Nephron progenitor cell (in vitro differentiated cells): ENCODE measurements around the gene CNTF.

Source experiments
- DNase-seq: peaks from one replicate; pipeline ENCODE4 v3.0.0; 2021
- H3K27ac Mint-ChIP-seq: 2 replicates; pipeline ENCODE4 v1.8.0; 2021; ENCODE audit warnings: mild to moderate bottlenecking, moderate library complexity, mixed read lengths
- H3K27me3 Mint-ChIP-seq: 2 replicates; pipeline ENCODE4 v1.8.0; 2021; ENCODE audit warnings: mild to moderate bottlenecking, low read depth, mixed read lengths; ENCODE audit not compliant: poor library complexity
- H3K36me3 Mint-ChIP-seq: 2 replicates; pipeline ENCODE4 v1.8.0; 2021; ENCODE audit warnings: low read depth, mixed read lengths
- H3K4me1 Mint-ChIP-seq: 2 replicates; pipeline ENCODE4 v1.8.0; 2021; ENCODE audit warnings: mixed read lengths
- H3K4me3 Mint-ChIP-seq: 2 replicates; pipeline ENCODE4 v1.8.0; 2021; ENCODE audit warnings: mild to moderate bottlenecking, moderate library complexity, mixed read lengths
- H3K9me3 Mint-ChIP-seq: 2 replicates; pipeline ENCODE4 v1.8.0; 2021; ENCODE audit warnings: mild to moderate bottlenecking, moderate library complexity, mixed read lengths
- TF ChIP-seq, protein P1 (sequence below): fragments of 200-600 bp; sonication (generic); IDR thresholded peaks from 2 replicates; pipeline ENCODE4 v1.5.0; 2021; ENCODE audit warnings: antibody characterized with exemption

The CNTF gene

DNA sequence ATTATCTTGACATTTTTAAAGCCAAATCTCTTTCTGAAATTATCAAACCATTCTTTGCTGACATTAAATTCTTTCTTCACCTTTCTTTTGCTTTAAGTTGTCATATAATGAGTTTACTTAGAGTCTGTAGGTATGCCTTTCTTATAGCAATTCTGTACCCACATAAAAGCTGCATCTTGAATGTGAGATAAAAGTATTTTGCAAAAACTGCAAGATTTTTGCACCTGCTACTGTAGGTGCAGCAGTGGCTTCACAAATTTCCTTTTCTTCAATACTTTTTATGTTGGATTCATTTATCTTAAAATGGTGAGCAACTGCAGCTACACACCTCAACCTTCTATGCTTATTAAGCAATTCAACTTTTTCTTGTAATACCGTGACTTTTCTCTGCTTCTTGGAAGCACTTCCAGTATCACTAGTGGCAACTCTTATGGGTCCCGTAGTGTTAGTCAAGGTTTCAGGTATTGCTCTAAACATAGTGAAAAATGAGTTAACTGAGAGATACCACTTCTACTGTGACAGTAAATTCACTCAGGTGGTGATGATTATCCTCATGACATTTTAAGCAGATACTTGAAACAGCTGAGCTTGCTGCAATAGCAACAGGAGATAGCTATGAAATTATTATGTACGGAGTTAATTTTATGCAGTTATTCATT, 24.9 kb upstream of the CNTF start:
- Mint-ChIP-seq H3K27ac (peak overlapping the region; percentile 58), H3K9me3 (no peaks in the 10 kb centered on the region), H3K4me1 (peaks cover 14% of the 10 kb centered on the region), H3K36me3 (peaks cover 57% of the 10 kb centered on the region), H3K27me3 (no peaks in the 10 kb centered on the region), H3K4me3 (no peak overlapping the region)
- TF ChIP-seq, protein P1, sequence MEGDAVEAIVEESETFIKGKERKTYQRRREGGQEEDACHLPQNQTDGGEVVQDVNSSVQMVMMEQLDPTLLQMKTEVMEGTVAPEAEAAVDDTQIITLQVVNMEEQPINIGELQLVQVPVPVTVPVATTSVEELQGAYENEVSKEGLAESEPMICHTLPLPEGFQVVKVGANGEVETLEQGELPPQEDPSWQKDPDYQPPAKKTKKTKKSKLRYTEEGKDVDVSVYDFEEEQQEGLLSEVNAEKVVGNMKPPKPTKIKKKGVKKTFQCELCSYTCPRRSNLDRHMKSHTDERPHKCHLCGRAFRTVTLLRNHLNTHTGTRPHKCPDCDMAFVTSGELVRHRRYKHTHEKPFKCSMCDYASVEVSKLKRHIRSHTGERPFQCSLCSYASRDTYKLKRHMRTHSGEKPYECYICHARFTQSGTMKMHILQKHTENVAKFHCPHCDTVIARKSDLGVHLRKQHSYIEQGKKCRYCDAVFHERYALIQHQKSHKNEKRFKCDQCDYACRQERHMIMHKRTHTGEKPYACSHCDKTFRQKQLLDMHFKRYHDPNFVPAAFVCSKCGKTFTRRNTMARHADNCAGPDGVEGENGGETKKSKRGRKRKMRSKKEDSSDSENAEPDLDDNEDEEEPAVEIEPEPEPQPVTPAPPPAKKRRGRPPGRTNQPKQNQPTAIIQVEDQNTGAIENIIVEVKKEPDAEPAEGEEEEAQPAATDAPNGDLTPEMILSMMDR, result no peak
- no peak for DNase-seq

DNA sequence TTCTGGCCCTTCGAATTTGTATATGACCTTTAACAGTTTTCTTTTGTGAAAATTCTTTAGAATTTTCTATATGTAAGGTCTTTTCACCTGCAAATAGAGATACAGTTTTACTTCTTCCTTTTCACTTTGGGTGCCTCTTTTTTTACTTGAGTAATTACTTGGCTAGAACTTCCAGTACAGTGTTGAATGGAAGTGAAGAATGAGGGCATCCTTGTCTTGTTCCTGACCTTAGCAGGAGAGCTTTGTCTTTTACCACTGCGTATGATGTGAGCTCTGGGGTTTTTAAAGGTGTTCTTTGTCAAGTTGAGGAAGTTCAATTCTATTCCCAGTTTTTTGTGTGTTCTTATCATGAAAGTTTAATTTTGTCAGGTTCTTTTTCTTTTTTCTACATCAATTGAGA, 22.0 kb upstream of the CNTF start:
- H3K36me3 Mint-ChIP-seq, result peaks cover 52% of the 10 kb centered on the region
- no peak overlapping the region for H3K4me3 Mint-ChIP-seq
- DNase-seq, result no peak
- no peak overlapping the region for H3K27ac Mint-ChIP-seq
- no peaks in the 10 kb centered on the region for H3K9me3 Mint-ChIP-seq
- TF ChIP-seq, protein P1, result no peak
- H3K4me1 Mint-ChIP-seq, result peaks cover 5% of the 10 kb centered on the region
- H3K27me3 Mint-ChIP-seq, result no peaks in the 10 kb centered on the region

DNA sequence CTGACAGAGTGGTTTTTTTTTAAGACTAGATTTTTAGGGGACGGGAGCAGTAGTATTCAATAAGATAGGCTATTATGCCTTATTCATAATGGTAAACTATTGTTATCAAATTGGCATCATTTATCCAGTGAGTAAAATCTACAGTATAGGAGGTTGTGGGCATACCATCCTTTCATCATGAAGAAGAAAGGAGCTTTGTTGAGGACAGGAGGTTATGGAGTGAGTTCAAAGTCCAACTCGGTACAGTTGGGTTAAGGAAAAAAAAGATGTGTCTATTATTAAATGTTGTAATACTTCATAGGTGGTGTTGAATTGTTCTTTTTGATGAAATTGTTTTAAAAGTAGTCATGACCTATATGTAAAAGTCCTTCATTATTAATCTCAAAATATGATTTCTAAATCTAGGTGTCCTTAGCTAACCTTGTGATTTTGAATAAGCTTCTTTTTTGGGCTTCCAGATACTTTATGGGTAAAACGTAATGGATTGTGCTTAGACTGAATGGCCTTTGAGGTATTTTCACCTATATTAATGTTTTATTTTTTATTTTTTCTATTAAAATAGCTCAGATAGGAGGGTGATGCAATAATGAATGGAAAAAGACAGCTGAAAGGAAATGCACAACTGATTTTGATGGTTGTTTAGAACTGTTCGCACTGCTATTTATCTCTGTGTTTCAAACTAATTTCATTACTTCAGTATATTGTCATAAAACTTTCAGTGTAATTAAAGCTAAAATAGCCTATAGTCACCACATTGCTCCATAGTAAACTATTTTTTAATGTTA, 15.3 kb upstream of the CNTF start:
- no peaks in the 10 kb centered on the region for H3K27me3 Mint-ChIP-seq
- no peaks in the 10 kb centered on the region for H3K4me1 Mint-ChIP-seq
- no peaks in the 10 kb centered on the region for H3K9me3 Mint-ChIP-seq
- DNase-seq, result no peak
- no peak overlapping the region for H3K27ac Mint-ChIP-seq
- peaks cover 40% of the 10 kb centered on the region for H3K36me3 Mint-ChIP-seq
- no peak overlapping the region for H3K4me3 Mint-ChIP-seq
- TF ChIP-seq, protein P1, result no peak

- H3K4me3 Mint-ChIP-seq, result no peak overlapping the region
- TF ChIP-seq, protein P1, result no peak
- no peaks in the 10 kb centered on the region for H3K9me3 Mint-ChIP-seq
- no peaks in the 10 kb centered on the region for H3K4me1 Mint-ChIP-seq
- no peak for DNase-seq
- no peaks in the 10 kb centered on the region for H3K27me3 Mint-ChIP-seq
- H3K27ac Mint-ChIP-seq, result no peak overlapping the region
- H3K36me3 Mint-ChIP-seq, result peaks cover 41% of the 10 kb centered on the region
Measured at GRCh38 chr11:58608331-58608730, 14.1 kb upstream of the CNTF start.

- H3K27ac Mint-ChIP-seq, result no peak overlapping the region
- no peak for DNase-seq
- H3K27me3 Mint-ChIP-seq, result no peaks in the 10 kb centered on the region
- peaks cover 52% of the 10 kb centered on the region for H3K36me3 Mint-ChIP-seq
- H3K4me1 Mint-ChIP-seq, result no peaks in the 10 kb centered on the region
- no peak overlapping the region for H3K4me3 Mint-ChIP-seq
- no peaks in the 10 kb centered on the region for H3K9me3 Mint-ChIP-seq
- TF ChIP-seq, protein P1, result no peak
Measured at GRCh38 chr11:58609723-58610122, 12.7 kb upstream of the CNTF start.
